HG02884 (cell line): ENCODE measurements around the gene NUTF2.
"Not testable (repeated sequence)": the region's sequence is repeated elsewhere in the genome, so short reads cannot be mapped to it uniquely, and the experiment has no call there.

ENCODE experiments used
- ATAC-seq: cut with Tn5 transposase; IDR thresholded peaks from one replicate; pipeline ENCODE4 v1.9.1; 2021; ENCODE audit warnings: mild to moderate bottlenecking, moderate library complexity; ENCODE audit not compliant: unreplicated experiment

Gene NUTF2

GRCh38 chr16:67862623-67863583 is 16.2 kb downstream of the NUTF2 start:
- ATAC-seq: no peak

GRCh38 chr16:67864044-67864443 is 17.3 kb downstream of the NUTF2 start:
- not testable (repeated sequence) for ATAC-seq

GRCh38 chr16:67864594-67864993 is 17.9 kb downstream of the NUTF2 start:
- ATAC-seq: no peak

- ATAC-seq: no peak
Measured at GRCh38 chr16:67865318-67865717, 18.6 kb downstream of the NUTF2 start.

- ATAC-seq: no peak
Measured at GRCh38 chr16:67868290-67868689, 21.6 kb downstream of the NUTF2 start.

GRCh38 chr16:67869653-67870052 is 22.9 kb downstream of the NUTF2 start:
- ATAC-seq: no peak

GRCh38 chr16:67871256-67871655 is 24.5 kb downstream of the NUTF2 start:
- no peak for ATAC-seq

GRCh38 chr16:67872131-67872630 is 25.4 kb downstream of the NUTF2 start:
- ATAC-seq: no peak

GRCh38 chr16:67872631-67873434 is 26.1 kb downstream of the NUTF2 start, which contains the start of gene EDC4:
EDC4 (plus strand) TSS chr16:67873052; CDS start chr16:67873262, 210 bp downstream.
- ATAC-seq: peak; percentile 61

GRCh38 chr16:67873435-67874370 is 27.0 kb downstream of the NUTF2 start:
- ATAC-seq: no peak

GRCh38 chr16:67874372-67874771 is 27.6 kb downstream of the NUTF2 start:
- ATAC-seq: no peak

- no peak for ATAC-seq
Measured at GRCh38 chr16:67877064-67877463, 30.3 kb downstream of the NUTF2 start.

GRCh38 chr16:67878232-67878631 is 31.5 kb downstream of the NUTF2 start:
- no peak for ATAC-seq

GRCh38 chr16:67878846-67879245 is 32.1 kb downstream of the NUTF2 start:
- ATAC-seq: no peak

GRCh38 chr16:67879462-67879861 is 32.7 kb downstream of the NUTF2 start:
- no peak for ATAC-seq

GRCh38 chr16:67879936-67880335 is 33.2 kb downstream of the NUTF2 start:
- no peak for ATAC-seq

- no peak for ATAC-seq
Measured at GRCh38 chr16:67880584-67880983, 33.9 kb downstream of the NUTF2 start.

GRCh38 chr16:67881621-67882161 is 35.0 kb downstream of the NUTF2 start:
- ATAC-seq: no peak

- no peak for ATAC-seq
Measured at GRCh38 chr16:67882374-67883145, 35.8 kb downstream of the NUTF2 start.
